ENCODE measurements around the gene SAV1.
"Not testable (repeated sequence)": the region's sequence is repeated elsewhere in the genome, so short reads cannot be mapped to it uniquely, and the experiment has no call there.

Gene SAV1

DNA sequence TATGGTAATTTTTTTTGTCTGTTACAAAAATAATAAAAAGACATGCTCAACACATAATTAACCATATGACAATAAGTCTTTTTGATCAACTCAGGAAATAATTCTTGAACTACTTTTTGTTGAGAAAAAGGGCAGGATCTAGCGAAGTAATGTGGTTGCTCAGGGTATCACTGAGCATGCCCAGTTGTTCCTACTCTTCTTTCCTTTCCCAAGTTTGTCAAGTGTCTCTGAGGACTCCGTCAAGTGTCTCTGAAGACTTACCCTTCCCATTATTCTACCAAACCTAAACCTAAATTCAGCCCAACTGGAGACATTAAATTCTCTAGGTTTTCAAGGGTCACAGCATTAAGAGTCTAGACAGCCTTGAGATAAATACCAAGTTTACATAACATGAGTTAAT is 3.5 kb downstream of the SAV1 start:
- not testable (repeated sequence) for DNase-seq

DNA sequence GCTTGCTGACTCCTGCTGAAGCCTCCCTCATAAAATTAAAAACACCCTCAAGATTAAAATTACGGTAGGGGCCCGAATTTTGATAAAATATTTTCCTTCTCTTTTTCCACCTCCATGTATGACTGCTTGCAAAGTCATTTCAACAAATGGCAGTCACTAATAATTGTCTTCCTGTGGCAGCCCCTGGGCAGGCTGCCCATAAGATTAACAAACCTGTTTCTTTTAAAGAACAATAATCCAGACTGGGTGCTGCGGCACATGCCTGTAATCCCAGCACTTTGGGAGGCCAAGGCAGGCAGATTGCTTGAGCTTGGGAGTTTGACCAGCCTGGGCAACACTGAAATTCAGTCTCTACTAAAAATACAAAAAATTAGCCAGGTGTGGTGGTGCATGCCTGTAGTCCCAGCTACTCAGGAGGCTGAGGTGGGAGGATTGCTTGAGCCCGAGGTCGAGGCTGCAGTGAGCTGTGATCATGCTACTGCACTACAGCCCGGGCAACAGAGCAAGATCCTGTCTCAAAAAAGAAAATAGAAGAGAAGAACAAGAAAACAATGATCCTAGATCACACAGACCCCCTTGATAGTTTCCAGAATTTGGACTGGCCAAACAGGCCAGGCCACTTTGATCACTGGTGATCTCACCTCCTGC is 8.7 kb downstream of the SAV1 start:
- DNase-seq = no peak

DNA sequence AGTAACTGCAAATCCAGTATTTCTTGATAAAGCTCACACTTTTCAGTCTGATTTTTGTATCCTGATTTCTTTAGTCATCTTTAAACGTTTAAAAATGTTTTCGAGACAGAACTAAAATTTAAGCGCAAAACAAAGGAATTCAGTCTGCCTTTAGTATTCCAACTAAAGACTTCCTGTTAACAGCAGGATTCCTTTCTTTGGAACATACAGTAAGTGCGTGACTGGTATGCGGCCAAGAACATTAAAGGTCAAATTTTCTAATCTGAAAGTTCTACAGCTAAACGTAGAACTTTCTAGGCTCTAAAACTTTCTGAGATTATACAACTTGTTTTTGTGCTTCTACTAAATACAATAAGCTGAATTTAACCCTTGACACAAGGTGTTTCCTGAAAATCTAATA is 9.9 kb downstream of the SAV1 start:
- DNase-seq = no peak

GRCh38 chr14:50657753-50658152 is 10.4 kb downstream of the SAV1 start:
- DNase-seq = no peak

- no peak for DNase-seq
Measured at GRCh38 chr14:50656776-50657175, 11.3 kb downstream of the SAV1 start.

GRCh38 chr14:50649691-50650090 is 18.4 kb downstream of the SAV1 start:
- DNase-seq = no peak

- DNase-seq = no peak
Measured at GRCh38 chr14:50647753-50648152, 20.4 kb downstream of the SAV1 start.

- no peak for DNase-seq
Measured at GRCh38 chr14:50647282-50647681, 20.8 kb downstream of the SAV1 start.

GRCh38 chr14:50635141-50635540 is 33.0 kb downstream of the SAV1 start:
- DNase-seq = no peak

DNA sequence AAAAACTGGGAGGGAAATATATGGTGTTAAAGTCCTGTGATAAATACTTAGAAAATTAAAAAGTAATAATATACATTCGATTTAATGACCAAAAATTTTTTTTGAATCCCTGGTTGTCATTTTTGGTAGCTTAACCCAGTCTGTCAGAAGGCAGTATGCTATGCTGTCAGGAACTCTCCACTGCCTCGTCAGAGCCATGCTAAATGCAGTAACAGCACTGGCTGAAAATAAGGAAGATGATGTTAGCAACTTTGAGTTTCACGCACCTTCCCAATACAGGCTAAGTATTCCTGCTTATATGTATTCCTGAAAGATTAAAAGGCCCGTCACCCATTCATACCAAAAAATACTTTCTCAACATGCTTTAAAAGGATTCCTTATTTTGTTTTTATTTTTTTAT is 34.2 kb downstream of the SAV1 start:
- DNase-seq = no peak

DNA sequence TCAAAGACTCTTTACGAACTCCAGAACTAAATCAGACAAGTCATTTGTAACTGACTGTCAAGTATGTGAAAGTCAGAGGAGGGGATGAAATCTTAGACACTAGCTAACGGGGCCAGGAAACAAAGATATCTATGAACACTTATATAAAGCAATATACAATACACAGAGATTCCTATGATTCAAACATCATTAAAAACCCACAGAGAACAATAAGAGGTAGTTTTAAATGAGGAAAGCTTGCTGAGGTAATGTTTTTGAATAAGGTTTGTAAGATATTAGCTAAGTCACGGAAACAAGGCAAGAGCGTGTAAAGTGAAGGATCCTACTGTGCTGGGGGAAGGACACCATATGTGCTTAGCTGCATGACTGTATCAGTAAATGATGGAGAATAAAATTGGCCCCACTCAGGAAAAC is 36.7 kb downstream of the SAV1 start:
- DNase-seq = no peak

- not testable (repeated sequence) for DNase-seq
Measured at GRCh38 chr14:50624947-50625346, 43.2 kb downstream of the SAV1 start.

GRCh38 chr14:50624447-50624846 is 43.7 kb downstream of the SAV1 start:
- no peak for DNase-seq

GRCh38 chr14:50622978-50623377 is 45.1 kb downstream of the SAV1 start:
- DNase-seq = no peak

GRCh38 chr14:50620341-50620740 is 47.8 kb downstream of the SAV1 start:
- no peak for DNase-seq

- DNase-seq = no peak
Measured at GRCh38 chr14:50619569-50620141, 48.5 kb downstream of the SAV1 start.

GRCh38 chr14:50616275-50616674 is 51.8 kb downstream of the SAV1 start:
- no peak for DNase-seq

DNA sequence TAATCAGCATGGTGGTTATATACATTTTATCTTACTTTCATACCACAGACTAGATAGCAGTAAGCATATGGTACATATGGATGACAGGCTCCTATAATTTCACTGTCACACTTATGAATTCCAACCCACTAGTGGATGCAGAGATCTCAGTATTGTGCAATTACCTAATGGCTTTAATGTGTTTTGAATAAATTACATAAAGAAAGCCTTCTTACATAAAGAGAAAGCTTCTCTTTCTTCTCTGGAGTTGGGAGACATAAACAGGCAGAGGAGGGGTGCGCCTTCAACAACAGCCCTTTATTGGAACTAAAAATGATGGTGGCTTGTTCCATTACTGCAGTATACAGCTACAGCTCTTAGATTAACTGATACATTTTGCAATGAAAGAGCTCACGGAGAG is 52.6 kb downstream of the SAV1 start:
- DNase-seq = no peak

GRCh38 chr14:50615056-50615455 is 53.0 kb downstream of the SAV1 start:
- DNase-seq = no peak

- DNase-seq = no peak
Measured at GRCh38 chr14:50612806-50613205, 55.3 kb downstream of the SAV1 start.

DNA sequence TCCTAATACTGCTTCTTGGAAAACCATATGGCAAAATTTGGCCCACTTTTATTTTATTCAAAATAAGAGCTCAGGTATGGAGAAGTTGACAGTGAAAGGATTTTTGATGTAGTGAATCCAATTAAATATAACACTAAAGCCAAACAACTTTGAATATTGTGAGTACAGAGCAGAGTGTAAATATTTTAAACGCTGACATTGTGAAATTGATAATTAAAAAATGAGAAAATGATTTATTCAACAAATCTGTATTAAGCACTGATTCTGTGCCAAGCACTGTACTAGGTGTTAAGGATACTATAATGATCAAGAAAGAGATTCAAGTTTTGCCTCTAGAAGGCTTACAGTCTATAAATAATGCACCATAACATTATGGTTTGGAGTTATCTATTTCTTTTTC is 57.6 kb downstream of the SAV1 start:
- DNase-seq = no peak

GRCh38 chr14:50608302-50608851 is 59.7 kb downstream of the SAV1 start:
- no peak for DNase-seq

GRCh38 chr14:50607761-50608160 is 60.3 kb downstream of the SAV1 start:
- DNase-seq = no peak

GRCh38 chr14:50607181-50607580 is 60.9 kb downstream of the SAV1 start:
- DNase-seq = no peak

- no peak for DNase-seq
Measured at GRCh38 chr14:50606468-50606867, 61.6 kb downstream of the SAV1 start.

Data from activated gamma-delta T cell treated with Interleukin-2 at 50 U/mL for 16 hours (primary cell).